Mucosa of gallbladder (tissue), 1 donor: ENCODE data around the gene DGKE. TPM values are rescaled to one million over a fixed set of nuclear protein-coding genes. Genes with fewer than 3 reads are reported as not detected.

Experiments used
- DNase-seq: peaks from one replicate; pipeline ENCODE4 v3.0.0-alpha.2; 2020; ENCODE audit warnings: low spot score
- total RNA-seq: library from RNA; stranded (reverse); gene quantifications from one replicate; pipeline ENCODE4 v1.2.1, GENCODE V29; 2021
- donor health status: DM: no; HTN: no; CAD: no.

The DGKE gene
- total RNA-seq, 1 donor from 2014 or later, result 23.0 TPM

DNA sequence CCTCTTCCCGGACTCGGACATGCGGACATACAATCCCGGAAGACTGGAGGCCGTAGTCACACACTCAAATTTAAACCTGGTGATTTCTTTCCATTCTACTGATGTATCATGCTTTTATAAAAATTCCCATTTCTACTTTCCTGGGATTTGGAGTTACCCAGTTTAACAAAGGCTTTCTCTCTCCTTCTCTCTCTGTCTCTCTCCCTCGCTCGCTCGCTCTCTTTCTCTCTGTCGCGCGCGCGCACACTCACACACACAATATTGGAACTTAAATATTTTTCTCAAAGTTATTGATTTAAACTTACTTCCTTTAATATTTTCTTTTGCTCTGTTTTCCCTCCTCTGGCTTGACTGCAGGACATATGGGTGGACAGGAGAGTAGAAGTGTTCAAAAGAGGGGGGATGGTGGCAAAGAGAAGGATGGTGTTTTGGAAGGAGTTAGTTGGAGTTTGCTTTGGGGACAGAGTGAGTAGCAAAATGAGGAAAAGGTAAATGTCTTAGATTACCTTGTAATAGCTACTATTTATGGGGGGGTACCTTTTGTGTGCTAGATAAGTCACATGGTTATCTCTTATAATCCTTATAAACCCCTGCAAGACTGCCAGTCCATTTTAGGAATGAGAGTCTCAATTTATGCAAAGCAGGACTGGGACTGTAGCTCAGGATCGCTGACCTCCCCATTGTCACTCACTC is 80.8 kb downstream of the DGKE start:
- no peak for DNase-seq

GRCh38 chr17:56917559-56918296 is 83.8 kb downstream of the DGKE start:
- no peak for DNase-seq

- DNase-seq, result no peak
Observed at GRCh38 chr17:56918916-56919315, 85.0 kb downstream of the DGKE start.

Other genes with a start within 250 kb of the DGKE start
- gene NOG, start 240.5 kb upstream of the DGKE start, total RNA-seq, result 0.20 TPM
- gene C17orf67, start 231 bp upstream of the DGKE start, total RNA-seq, result 5.1 TPM
- 94.4 TPM for gene TRIM25, start 79.9 kb downstream of the DGKE start, total RNA-seq
- gene COIL, start 126.9 kb downstream of the DGKE start, total RNA-seq, result 12.5 TPM
- gene SCPEP1, start 144.0 kb downstream of the DGKE start, total RNA-seq, result 77.0 TPM